Upper lobe of left lung (tissue), 4 donors: ENCODE measurements around the gene OR56A1.

Source experiments
- CTCF ChIP-seq, 6 experiments: fragments of 450-650 bp in 4 of 6; fragments of 200-600 bp in 2 of 6; sonication (generic) in 2 of 6; IDR thresholded peaks; one replicate each; pipeline ENCODE4 v1.5.1; 2016 to 2019; ENCODE audit warnings: antibody characterized with exemption in 6 of 6
- EP300 ChIP-seq, 4 donors: sonication (generic); formaldehyde crosslinking; IDR thresholded peaks; one replicate each; pipeline ENCODE4 v1.5.1; 2017; ENCODE audit warnings: antibody characterized with exemption in 4 of 4, control low read depth in 2 of 4
- POLR2A ChIP-seq, 4 donors: fragments of 450-650 bp; IDR thresholded peaks; one replicate each; pipeline ENCODE4 v1.5.1; 2016 to 2017; ENCODE audit warnings: antibody characterized with exemption in 4 of 4, mild to moderate bottlenecking in 2 of 4
- POLR2AphosphoS5 ChIP-seq, 2 donors: sonication (generic); formaldehyde crosslinking; IDR thresholded peaks; one replicate each; pipeline ENCODE4 v1.5.1; 2017; ENCODE audit warnings: antibody characterized with exemption in 2 of 2

GRCh38 chr11:6012035-6012668 lies 18.4 kb downstream of the OR56A1 start:
- no peak for TF ChIP-seq CTCF (IDR thresholded peaks at IDR 0.05)
- TF ChIP-seq POLR2A (IDR thresholded peaks at IDR 0.05), result no peak
- no peak for TF ChIP-seq EP300 (IDR thresholded peaks at IDR 0.05)
- no peak for TF ChIP-seq POLR2AphosphoS5 (IDR thresholded peaks at IDR 0.05)
